Brain microvascular endothelial cell (primary cell): ENCODE results near the gene EHBP1L1.

Source experiments
- DNase-seq: peaks from one replicate; pipeline ENCODE4 v3.0.0-alpha.2; 2020
- H3K27ac ChIP-seq: fragments of 250-450 bp; sonication (Bioruptor Pico); 2 replicates; pipeline ENCODE4 v1.5.1; 2020; ENCODE audit warnings: mild to moderate bottlenecking, moderate library complexity
- H3K27me3 ChIP-seq: fragments of 250-450 bp; sonication (Bioruptor Pico); replicated peaks from 2 replicates; pipeline ENCODE4 v1.5.1; 2020; ENCODE audit warnings: mild to moderate bottlenecking
- H3K36me3 ChIP-seq: fragments of 250-450 bp; sonication (Bioruptor Pico); replicated peaks from 2 replicates; pipeline ENCODE4 v1.5.1; 2020; ENCODE audit warnings: mild to moderate bottlenecking
- H3K4me3 ChIP-seq: 2 replicates; pipeline ENCODE4 v1.5.1; 2011; ENCODE audit warnings: low read depth, mild to moderate bottlenecking, control low read depth, low read length, moderate library complexity
- CTCF ChIP-seq: IDR thresholded peaks from 2 replicates; pipeline ENCODE4 v1.5.1; 2011; ENCODE audit warnings: low read depth, mild to moderate bottlenecking, moderate library complexity, low read length, control low read depth, inconsistent platforms; ENCODE audit errors: missing control alignments
- in situ Hi-C: cut with HindIII; loops from 2 replicates; pipeline ENCODE4 v1.10.0; 2017; ENCODE audit warnings: low sequenced_read_pairs, low pct_ligation_motif_present

Gene EHBP1L1

DNA sequence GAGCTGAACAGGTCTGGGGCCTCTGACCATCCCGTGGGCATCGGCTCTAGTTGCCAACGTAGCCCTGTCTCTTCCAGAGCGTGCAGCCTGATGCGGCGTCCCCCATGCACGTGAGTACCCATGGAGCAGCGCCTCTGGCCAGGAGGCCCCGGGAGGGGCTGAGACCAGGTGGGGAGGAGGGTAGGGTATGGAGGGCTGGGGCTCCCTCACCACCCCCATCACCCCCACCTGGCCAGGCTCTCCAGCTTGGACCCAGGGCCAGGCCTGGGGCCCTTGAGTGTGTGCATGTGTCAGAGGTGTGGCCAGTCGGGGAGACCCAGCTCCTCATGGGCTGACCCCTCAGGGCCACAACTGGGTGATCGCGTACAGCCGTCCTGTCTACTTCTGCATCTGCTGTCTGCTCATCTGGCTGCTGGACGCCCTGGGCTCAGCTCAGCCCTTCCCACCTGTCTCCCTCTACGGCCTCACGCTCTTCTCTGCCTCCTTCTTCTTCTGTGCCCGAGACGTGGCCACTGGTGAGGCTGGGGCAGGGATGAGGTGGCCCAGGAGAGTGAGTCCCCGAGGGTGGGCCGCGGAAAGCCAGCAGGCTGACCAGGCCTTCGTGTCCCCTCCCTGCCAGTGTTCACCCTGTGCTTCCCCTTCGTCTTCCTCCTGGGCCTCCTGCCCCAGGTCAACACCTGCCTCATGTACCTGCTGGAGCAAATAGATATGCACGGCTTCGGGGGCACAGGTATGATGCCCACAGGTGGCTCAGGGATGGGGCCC is 48.2 kb downstream of the EHBP1L1 start:
- Histone ChIP-seq H3K27ac (no peak overlapping the region), H3K27me3 (no peaks in the 10 kb centered on the region), H3K4me3 (no peak overlapping the region), H3K36me3 (peaks cover 88% of the 10 kb centered on the region)
- TF ChIP-seq CTCF = no peak
- no peak for DNase-seq
- in situ Hi-C loops = no loop called here

GRCh38 chr11:65624931-65625627 is 49.2 kb downstream of the EHBP1L1 start:
- peaks cover 88% of the 10 kb centered on the region for H3K36me3 ChIP-seq
- in situ Hi-C loops = no loop called here
- no peaks in the 10 kb centered on the region for H3K27me3 ChIP-seq
- no peak overlapping the region for H3K27ac ChIP-seq
- H3K4me3 ChIP-seq = no peak overlapping the region
- no peak for DNase-seq
- no peak for TF ChIP-seq CTCF

DNA sequence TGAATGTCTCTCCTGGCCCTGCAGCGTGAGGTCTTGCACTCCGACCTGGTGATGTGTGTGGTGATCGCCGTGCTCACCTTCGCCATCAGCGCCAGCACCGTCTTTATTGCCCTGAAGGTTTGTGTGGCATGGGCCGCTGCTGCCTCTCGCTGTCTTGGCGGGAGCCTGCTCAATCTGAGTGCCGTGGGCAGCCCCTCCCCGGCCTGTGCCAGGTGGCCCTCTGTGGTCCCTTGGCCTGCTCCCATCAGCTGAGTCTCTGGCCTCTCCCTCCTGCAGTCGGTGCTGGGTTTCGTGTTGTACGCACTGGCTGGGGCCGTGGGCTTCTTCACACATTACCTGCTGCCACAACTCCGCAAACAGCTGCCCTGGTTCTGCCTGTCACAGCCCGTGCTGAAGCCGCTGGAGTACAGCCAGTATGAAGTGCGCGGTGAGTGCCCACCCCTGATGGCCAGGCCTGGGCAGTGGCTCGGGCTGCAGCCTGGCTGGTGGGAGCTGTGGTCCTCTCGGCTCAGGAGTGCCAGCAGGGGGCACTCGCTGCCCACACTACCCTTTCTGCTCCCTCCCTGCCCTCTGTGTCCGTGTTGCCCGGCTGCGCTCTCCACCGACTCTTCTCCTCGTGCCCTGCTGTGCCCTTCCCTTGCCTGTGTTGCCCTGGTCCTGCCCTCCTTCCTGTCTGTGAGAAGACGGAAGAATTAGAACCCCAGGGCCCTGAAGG is 49.9 kb downstream of the EHBP1L1 start:
- in situ Hi-C loops = no loop called here
- no peaks in the 10 kb centered on the region for H3K27me3 ChIP-seq
- DNase-seq = no peak
- no peak overlapping the region for H3K27ac ChIP-seq
- TF ChIP-seq CTCF = peak; percentile 77
- H3K4me3 ChIP-seq = no peak overlapping the region
- H3K36me3 ChIP-seq = peaks cover 88% of the 10 kb centered on the region

GRCh38 chr11:65627202-65627601 is 51.3 kb downstream of the EHBP1L1 start:
- in situ Hi-C loops = no loop called here
- peaks cover 83% of the 10 kb centered on the region for H3K36me3 ChIP-seq
- no peak overlapping the region for H3K4me3 ChIP-seq
- TF ChIP-seq CTCF = no peak
- no peak overlapping the region for H3K27ac ChIP-seq
- H3K27me3 ChIP-seq = no peaks in the 10 kb centered on the region
- no peak for DNase-seq

DNA sequence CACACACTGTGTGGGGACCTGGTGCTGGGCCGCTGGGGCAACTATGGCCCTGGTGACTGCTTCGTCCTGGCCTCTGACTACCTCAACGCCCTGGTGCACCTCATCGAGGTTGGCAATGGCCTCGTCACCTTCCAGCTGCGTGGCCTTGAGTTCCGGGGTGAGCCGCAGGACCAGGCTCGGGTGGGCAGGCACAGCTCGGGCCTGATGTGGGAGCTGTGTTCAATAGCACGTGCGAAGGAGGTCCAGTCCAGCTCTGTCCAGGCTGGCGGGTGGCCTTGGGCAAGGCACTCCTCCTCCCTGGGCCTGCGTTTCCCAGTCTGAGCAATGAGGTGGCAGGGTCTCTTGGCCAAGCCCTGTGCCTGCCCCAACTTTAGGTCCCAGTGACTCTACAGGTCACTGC is 53.7 kb downstream of the EHBP1L1 start:
- Histone ChIP-seq H3K27ac (no peak overlapping the region), H3K4me3 (no peak overlapping the region), H3K36me3 (peaks cover 71% of the 10 kb centered on the region), H3K27me3 (no peaks in the 10 kb centered on the region)
- no peak for DNase-seq
- in situ Hi-C loops = no loop called here
- TF ChIP-seq CTCF = no peak
